Peyer's patch (tissue), 4 donors: Measurements from ENCODE around the gene MXD1. TPM values are rescaled to one million over a fixed set of nuclear protein-coding genes. Genes with fewer than 3 reads are reported as not detected.
A peak's percentile ranks its signal among the peaks of the same experiment; 100 is the strongest.

Experiments
- DNase-seq, 3 donors: peaks; one replicate each; pipeline ENCODE4 v3.0.0-alpha.2; 2017 to 2019
- H3K27ac ChIP-seq, 4 donors: fragments of 200-600 bp; sonication (generic); one replicate each; pipeline ENCODE4 v1.5.1; 2016 to 2019
- H3K27me3 ChIP-seq, 2 donors: fragments of 200-600 bp; sonication (generic); one replicate each; pipeline ENCODE4 v1.5.1; 2019
- H3K36me3 ChIP-seq, 3 donors: fragments of 200-600 bp; sonication (generic); one replicate each; pipeline ENCODE4 v1.5.1; 2016 to 2019
- H3K4me1 ChIP-seq, 4 donors: fragments of 200-600 bp; sonication (generic); one replicate each; pipeline ENCODE4 v1.5.1; 2016 to 2019
- H3K4me3 ChIP-seq, 4 donors: fragments of 200-600 bp; sonication (generic); 1 replicate in 3 of 4; 2 replicates in 1 of 4; pipeline ENCODE4 v1.5.1; 2016 to 2019; ENCODE audit warnings: mild to moderate bottlenecking in 1 of 4
- H3K9me3 ChIP-seq, 4 donors: fragments of 200-600 bp; sonication (generic); one replicate each; pipeline ENCODE4 v1.5.1; 2016 to 2019; ENCODE audit warnings: mild to moderate bottlenecking in 1 of 4
- CTCF ChIP-seq, 6 experiments: fragments of 450-650 bp in 4 of 6; fragments of 200-600 bp in 2 of 6; sonication (generic) in 1 of 6; IDR thresholded peaks; one replicate each; pipeline ENCODE4 v1.5.1; 2017 to 2019; ENCODE audit warnings: antibody characterized with exemption in 6 of 6, mild to moderate bottlenecking in 3 of 6, moderate library complexity in 1 of 6
- POLR2A ChIP-seq, 2 donors: fragments of 450-650 bp; IDR thresholded peaks; one replicate each; pipeline ENCODE4 v1.5.1; 2017; ENCODE audit warnings: antibody characterized with exemption in 2 of 2, mild to moderate bottlenecking in 2 of 2, moderate library complexity in 2 of 2
- total RNA-seq, 4 donors: library from RNA; depleted of rRNA; stranded (reverse); fragments of >200 nt; gene quantifications; one replicate each; pipeline ENCODE4 v1.1.0, GENCODE V29; 2016

The MXD1 gene
- total RNA-seq, 4 donors from 2014 or later, result 18.2 to 83.7 (median 74.4) TPM

DNA sequence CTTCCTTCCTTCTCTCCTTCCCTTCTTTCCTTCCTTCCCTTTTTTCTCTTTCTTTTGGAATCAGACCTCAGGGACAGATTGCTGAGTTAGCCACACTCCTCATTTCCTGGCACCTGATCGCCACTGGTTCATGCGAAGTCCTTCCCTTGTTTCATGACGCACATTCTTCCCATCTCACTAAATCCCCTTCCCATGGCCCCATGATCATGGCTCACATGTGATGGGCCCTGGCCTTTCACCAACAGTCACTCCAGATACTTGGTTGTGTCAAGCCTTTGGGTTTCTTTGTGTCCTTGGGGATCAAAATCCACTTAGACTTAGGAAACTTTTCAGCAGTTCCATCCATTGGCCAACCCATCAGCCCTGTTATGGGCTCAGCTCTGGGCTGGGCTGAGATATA, 70.3 kb downstream of the MXD1 start:
- TF ChIP-seq CTCF (IDR thresholded peaks at IDR 0.05) (no peak), POLR2A (IDR thresholded peaks at IDR 0.05) (no peak)
- no peak overlapping the region for H3K27ac ChIP-seq
- no peaks in the 10 kb centered on the region for H3K4me1 ChIP-seq
- no peaks in the 10 kb centered on the region for H3K36me3 ChIP-seq
- no peaks in the 10 kb centered on the region for H3K27me3 ChIP-seq
- no peak overlapping the region for H3K4me3 ChIP-seq
- DNase-seq, result no peak
- no peaks in the 10 kb centered on the region for H3K9me3 ChIP-seq

DNA sequence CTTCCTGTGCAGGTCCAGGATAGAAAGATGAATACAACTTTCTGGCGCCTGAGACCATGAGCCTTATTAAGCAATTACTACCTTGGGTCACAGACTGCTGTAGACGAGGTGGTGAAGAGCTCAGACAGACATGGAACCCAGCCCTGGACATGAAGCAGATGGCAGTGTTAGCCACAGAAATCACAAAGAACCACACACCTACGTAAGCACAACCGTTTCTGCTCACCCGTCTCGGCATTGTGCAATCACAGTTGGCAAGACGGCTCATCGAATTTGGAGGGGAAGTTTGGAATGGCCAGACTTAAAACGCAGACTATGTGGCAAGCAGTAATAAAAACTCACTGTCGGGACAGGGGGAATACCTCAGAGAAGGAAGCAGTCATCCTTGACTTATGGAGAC, 70.8 kb downstream of the MXD1 start:
- no peak overlapping the region for H3K4me3 ChIP-seq
- H3K27me3 ChIP-seq, result no peaks in the 10 kb centered on the region
- no peak for DNase-seq
- H3K36me3 ChIP-seq, result no peaks in the 10 kb centered on the region
- H3K9me3 ChIP-seq, result no peaks in the 10 kb centered on the region
- H3K27ac ChIP-seq, result no peak overlapping the region
- no peak for TF ChIP-seq POLR2A (IDR thresholded peaks at IDR 0.05)
- TF ChIP-seq CTCF (IDR thresholded peaks at IDR 0.05), result no peak
- H3K4me1 ChIP-seq, result no peaks in the 10 kb centered on the region

DNA sequence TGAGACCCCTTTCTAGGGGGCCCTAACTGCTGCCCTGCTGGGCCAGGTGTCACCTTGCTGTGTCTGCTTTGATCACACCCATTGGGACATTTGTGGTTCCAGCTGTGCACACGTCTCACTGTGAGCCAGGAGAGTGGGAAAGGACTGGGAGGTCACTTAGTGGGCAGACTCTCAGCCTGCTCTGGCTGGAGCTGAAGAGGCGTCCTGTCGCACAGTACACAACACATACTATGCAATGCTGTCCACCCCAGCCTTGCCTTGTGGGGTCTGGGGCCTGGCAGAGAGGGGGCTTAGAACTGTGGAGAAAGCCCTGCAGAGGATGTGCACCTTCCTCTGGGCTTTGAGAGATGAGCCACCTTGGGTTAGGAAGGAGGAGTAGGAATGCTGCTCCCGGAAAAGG, 71.8 kb downstream of the MXD1 start:
- no peak for DNase-seq
- no peak overlapping the region for H3K27ac ChIP-seq
- H3K9me3 ChIP-seq, result no peaks in the 10 kb centered on the region
- no peaks in the 10 kb centered on the region for H3K27me3 ChIP-seq
- H3K36me3 ChIP-seq, result no peaks in the 10 kb centered on the region
- no peaks in the 10 kb centered on the region for H3K4me1 ChIP-seq
- H3K4me3 ChIP-seq, result no peak overlapping the region
- TF ChIP-seq CTCF (IDR thresholded peaks at IDR 0.05), result no peak
- no peak for TF ChIP-seq POLR2A (IDR thresholded peaks at IDR 0.05)

DNA sequence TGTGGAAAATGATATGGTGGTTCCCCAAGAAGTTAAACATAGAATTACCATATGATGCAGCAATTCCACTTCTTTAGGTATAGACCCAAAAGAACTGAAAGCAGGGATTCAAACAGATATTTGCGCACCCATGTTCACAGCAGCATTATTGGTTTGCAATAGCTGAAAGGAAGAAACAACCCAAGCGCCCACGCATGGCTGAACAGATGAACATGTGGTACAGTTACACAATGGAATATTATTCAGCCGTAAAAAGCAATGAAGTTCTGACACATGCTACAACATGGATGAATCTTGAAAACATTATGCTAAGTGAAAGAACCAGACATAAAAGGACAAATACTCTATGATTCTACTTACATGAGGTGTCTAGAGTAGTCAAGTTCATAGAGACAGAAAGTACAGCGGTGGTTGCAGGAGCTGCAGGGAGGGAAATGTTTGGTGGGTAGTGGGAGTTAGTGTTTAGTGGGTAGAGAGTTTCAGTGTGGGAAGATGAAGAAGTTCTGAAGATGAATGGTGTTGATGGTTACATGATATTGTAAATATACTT, 73.3 kb downstream of the MXD1 start:
- H3K4me3 ChIP-seq, result no peak overlapping the region
- TF ChIP-seq CTCF (IDR thresholded peaks at IDR 0.05) (no peak), POLR2A (IDR thresholded peaks at IDR 0.05) (no peak)
- no peak for DNase-seq
- H3K27ac ChIP-seq, result no peak overlapping the region
- no peaks in the 10 kb centered on the region for H3K27me3 ChIP-seq
- H3K4me1 ChIP-seq, result no peaks in the 10 kb centered on the region
- H3K36me3 ChIP-seq, result no peaks in the 10 kb centered on the region
- no peaks in the 10 kb centered on the region for H3K9me3 ChIP-seq

DNA sequence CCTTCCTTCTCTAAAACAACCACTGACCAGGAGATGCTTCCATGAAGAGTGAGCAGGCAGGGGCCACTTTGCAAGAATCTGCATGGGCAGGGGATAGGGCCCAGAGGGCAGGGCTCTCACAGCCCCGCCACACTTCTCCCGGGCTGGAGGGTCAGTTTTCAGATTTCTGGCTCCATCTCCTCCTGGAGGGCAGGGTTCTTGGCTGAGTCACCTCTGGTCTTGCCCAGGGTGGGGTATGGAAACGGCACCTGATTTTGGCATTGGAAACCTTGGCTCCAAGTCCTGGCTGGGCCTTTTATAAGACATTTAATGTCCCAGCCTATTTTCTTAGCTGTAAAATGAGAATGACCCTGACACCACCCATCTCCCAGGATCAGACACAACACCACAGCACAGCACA, 74.1 kb downstream of the MXD1 start:
- Histone ChIP-seq H3K9me3 (no peaks in the 10 kb centered on the region), H3K27ac (peak overlapping the region in 1 of 4 donors; percentile 38), H3K4me1 (no peaks in the 10 kb centered on the region), H3K27me3 (no peaks in the 10 kb centered on the region), H3K36me3 (no peaks in the 10 kb centered on the region), H3K4me3 (no peak overlapping the region)
- TF ChIP-seq CTCF (IDR thresholded peaks at IDR 0.05), result no peak
- no peak for DNase-seq
